ENCODE data around the gene MAPK11.

Gene MAPK11

DNA sequence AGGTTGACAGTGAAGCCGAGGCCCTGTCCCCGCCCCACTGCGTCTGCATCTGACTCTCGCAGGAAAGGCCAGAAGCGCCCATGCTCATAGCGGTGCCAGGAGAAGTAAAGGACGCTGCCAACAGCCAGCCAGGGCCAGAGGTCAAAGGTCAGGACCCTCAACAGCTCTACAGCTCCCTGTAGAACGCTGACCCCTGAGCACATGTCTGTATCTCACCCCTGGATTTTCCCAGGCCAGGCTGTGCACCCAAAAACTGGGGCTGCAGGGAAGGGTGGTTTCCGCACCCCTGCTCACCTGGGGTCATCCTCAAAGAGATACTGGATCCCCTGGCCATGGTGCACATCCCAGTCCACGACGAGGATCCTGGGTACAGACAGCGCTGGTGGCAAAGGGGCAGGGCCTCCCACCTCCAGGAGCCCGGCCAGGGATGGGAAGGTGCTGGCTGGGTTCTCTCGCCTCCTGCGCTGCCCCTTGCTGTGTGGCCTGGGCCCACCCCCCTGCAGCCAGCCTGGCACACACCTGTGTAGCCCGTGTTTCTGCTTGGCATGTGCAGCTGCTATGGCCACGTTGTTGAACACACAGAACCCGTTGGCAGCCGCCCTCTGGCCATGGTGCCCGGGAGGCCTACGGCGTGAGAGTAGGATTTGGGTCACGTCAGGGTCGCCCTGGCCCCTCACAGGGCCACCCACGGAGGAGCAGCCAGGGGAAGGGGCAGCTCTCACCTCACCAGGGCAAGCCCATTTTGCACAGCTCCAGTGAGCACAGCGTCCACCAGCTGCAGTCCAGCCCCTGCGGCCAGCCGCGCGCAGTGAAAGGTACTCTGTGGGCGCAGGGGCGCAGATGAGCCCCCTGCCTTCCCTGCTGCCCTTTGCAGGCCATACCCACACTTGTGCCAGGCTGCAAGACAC is 20.6 kb downstream of the MAPK11 start:
- DNase-seq (ENCODE audit: low read depth, low spot score), result no peak

DNA sequence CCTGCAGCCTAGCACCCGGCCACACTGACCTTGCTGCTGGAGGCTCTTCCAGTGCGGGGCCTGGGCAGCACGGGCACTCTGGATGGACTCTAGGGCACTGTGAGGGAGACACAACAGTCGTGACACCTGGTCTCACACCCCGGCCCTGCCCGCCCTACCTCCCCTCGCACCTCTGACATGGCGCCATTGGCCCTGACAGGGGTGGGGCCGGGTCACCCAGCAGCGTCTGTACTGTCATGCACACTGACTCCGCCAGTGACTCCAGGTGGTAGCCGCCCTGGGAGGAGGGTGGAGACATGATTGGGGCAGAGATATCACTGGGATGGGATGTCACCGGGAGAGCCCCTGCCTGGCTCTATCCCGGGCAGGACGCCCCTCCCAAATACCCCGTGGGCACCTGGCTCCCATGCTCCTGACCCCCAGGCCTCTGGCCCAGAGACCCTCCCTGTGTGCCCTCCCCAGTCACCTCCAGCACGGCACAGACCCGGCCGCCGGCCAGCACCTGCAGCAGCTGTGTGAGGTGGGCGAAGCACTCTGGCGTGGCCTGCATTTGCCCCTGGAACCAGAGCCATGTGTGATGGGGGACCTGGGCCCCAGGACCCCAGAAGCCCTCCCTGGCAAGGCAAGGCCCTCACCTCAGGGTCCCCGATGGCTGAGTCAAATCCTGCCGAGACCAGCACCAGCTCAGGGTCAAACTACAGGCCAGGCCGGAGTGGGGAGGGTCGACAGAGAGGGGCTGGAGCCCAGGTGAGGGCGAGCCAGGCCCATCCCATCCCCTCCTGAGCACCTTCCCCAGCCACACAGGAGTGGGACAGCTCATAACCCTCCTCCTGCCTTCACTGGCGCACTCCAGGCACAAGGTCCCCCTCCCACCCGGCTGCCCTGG is 21.7 kb downstream of the MAPK11 start:
- DNase-seq (ENCODE audit: low read depth, low spot score), result no peak

DNA sequence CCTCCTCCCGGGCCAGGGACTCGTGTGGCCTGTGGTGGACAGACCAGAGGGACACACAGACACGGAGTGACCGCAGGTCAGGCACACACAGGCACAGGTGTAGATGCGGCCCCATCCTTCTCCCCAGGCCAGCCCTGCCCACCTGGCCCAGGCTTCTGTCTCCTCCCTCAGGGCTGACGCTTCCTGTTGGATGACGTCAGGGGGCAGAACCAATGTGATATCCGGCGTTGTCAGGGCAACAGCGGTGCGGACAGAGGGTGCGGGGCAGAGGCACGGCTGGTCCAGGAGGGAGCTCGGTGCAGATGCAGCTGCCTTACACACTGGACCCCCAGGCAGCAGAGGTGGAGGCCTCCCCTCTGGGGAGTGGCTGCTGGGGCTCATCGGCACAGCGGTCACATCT is 22.4 kb downstream of the MAPK11 start:
- DNase-seq (ENCODE audit: low read depth, low spot score), result peak; percentile 74

DNA sequence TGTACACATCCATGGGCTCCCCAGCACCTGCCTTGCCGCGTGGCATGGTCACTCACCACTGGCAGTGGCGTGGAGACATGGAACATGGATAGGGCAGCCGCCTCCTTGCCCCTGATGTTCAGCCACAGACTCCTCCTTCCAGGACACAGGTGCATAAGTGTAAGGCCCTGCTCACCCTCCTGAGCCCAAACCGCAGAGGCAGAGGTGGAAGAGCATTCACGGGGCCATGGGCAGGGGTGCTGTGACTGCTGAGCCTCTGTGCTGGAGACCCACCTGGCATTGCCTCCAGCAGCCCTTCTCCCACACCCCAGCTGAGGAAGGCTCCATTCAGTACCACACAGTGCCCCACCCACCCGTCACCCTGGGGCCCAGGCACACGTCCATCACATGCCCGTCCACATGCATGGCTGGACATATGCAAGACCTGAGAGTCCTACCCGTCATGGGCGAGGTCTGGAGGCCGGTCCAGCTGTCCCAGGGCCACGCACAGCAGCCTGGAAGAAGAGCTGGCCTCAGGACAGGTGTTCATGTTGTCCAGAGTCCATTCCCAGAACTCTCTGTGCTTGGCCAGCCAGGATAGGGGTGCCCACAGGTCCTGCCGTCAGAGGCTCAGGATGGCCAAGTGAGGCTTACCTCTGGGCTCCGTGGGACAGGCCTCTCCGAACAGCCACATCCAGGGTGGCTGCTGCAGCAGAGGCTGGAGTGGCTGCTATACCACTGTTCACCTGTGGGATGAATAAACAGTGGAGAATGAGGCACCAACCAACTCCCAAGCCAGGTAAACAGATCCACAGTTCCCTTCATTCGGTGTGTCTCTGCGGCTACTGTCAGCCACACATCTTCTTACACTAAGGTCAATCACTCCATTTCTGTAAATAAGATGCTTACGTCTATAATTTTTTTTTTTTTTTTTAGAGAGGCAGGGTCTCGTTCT is 23.7 kb downstream of the MAPK11 start:
- no peak for DNase-seq (ENCODE audit: low read depth, low spot score)

DNA sequence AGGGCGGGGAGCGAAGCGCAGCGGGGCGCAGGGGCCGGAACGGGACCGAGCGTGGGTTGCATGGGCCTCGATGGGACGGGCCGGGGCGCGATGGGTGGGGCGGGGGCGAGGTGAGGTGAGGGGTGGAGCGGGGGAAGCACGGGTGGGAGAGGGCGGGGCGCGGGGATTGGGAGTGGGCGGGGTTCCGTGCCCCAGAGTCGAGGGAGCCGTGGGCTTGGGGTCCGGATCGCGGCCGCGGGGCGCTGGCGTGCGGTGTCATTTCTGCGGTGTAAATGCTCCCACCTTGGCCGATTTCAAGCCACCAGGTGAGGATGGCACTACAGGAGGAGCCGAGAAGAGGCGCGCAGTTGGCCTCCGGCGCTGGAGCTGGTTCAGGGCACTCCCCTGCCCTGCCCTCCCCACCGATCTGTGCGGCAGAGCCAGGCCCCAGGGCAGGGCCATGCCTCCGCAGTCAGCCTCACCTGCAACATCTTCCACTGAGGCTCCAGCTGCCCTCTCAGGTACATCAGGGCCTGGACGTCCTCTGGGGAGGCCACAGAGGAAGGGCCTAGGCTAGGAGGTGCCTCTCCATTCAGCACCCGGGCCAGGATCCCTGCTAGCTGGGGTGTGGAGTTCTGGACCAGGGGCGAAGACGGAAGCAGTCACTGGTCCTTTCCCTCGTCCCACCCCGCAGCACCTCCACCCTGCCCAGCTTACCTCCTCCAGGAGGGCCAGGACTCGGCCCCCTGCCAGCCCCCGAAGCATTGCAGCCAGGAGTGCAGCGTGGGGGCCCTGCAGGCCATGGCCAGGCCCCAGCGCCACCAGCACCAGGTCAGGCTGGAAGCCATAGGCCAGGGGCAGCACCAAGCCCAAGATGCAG is 24.7 kb downstream of the MAPK11 start:
- DNase-seq (ENCODE audit: low read depth, low spot score), result peak; percentile 16

DNA sequence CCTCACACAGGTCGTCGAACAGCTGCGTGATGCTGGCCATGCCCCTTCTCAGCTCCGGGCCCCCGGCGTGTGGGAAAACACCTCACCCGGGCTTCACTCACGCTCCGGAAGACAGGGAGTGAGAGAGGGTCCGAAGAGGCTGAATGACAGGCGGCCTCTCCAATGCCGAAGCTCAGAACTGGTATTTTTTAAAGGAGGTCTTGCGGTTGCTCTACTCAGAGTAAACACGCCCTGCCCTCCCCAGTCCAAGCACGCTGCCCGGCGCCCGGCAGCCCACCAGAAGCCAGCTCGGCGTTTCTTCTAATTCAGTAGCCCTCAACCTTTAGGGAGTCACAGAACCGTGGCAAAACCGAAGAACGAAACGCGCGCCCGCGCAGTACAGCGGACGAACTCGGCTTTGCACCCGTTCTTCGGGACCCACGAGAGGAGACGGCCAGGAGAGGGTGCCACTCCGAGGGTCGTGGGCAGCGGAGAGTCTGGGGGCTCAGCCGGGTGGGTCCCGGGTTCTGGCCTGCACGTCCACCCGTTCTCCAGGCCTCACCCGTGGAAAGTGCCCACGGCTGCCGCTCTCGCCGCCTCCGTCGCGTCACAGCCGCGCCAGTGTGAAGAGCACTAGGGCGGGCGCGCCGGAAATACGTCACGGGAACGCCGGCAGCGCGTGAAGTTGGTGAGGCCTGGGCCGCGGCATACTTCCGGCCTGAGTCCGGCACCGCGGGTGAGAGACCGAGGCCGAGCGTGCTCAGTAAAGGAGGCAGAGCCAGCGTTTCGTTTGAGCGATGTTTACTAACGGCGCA is 25.6 kb downstream of the MAPK11 start, which contains the start of gene TUBGCP6:
TUBGCP6 (minus strand) TSS at position 604 of the 794 bp plus-strand sequence; CDS start at position 40, 564 bp downstream.
- DNase-seq (ENCODE audit: low read depth, low spot score), result peak; percentile 98

DNA sequence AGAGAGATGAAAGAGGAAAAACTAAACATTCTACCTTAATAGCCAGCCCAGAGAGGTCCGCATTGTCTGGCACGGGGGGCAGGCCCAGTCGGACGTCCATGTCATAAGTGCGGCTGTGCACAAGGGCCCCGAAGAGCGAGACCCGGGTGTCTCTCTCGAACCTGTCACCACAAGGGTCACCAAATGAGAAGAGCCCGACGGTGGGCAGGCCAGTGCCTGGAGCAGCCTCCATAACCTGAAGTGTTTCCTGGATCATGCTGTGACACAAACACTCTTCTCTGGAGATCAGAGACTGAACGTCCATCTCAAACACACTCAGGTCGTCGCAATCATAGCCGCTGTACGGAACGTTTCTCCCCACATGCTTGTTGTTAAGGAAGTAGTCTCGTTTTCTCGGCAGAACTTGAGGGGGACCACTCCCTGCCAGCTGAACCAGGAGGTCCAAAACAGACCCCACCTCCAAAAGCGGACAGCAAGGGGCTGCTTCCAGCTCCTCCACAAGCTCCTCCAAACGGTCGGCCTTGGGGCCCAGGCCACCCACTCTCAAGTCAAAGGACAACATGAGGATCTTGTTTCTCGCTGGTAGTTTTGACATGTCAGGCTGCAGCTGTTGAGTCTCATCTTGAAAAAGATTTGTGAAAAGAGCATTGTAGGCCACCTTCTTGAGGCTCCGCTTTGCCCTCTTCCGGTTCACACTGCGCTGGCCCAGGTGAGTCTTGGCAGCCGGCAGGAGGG is 26.3 kb downstream of the MAPK11 start:
- DNase-seq (ENCODE audit: low read depth, low spot score), result no peak

DNA sequence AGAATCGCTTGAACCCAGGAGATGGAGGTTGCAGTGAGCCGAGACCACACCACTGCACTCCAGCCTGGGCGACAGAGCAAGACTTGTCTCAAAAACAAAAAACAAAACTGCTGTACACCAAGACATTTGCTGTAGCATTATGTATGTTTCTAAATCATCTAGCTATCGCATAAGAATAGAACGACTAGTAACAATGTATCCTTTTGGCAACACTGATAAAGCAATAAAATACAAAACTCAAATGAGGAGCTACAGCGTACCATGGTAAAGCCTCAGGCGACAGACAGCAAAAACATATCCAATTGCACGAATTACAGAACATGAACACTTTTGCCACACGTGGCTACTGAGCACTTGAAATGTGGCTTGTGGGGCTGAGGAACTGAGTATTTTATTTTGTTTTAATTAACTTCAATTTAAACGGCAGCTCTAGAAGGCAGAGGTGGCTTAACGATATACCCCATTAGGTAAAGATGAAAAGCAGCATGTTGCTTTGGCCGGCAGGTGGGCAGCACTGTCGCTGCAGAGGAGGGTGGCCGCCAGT is 27.7 kb downstream of the MAPK11 start:
- DNase-seq (ENCODE audit: low read depth, low spot score), result no peak

DNA sequence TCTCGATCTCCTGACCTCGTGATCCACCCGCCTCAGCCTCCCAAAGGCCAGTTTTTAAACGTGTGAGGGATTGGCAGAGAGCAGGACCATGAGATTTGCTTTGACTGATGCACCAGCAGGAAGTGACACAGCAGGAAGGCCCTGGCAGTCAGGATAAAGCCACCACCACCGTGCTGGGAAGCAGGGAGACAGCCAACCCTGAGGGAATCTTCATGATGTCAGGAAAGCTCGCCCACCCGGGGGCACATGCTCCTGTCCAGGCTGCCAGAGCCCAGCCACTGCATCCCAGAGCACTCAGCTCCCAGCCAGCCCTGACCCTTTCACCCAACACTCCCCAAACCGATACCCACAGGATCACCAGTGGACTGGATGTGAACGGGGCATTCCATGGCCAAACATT is 31.4 kb downstream of the MAPK11 start:
- DNase-seq (ENCODE audit: low read depth, low spot score), result no peak

DNA sequence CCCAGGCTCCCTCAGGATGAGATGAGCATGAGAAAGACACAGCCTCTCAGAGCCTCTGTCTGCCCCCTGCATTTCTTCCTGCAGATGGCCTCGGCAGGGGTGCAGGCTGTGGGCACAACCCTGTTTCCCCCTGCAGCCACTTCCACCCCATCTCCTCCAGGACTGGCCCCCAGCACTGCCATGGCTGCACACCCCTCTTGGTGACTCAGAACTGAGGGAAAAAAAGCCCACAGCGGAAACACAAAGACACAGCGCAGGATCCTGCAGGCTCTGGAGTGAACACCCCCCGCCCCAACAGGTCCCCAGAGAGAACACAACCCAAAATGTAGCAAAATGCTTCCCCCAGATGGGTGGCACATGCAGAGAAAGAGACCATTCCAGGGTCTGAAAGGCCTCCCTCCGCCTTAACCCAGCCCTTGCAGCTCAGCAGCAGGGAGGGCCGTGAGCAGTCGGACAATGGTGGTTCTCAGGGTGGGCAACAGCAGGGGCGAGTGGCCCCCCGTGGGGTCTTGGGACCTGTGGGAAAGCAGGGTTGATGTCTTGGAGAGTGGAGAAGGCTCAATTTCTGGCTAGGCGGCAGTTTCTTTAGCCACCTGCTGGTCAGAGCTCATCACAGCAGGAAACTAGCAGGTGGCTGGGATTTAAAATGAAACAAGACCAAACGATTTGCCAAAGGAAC is 33.3 kb downstream of the MAPK11 start:
- DNase-seq (ENCODE audit: low read depth, low spot score), result peak; percentile 45

DNA sequence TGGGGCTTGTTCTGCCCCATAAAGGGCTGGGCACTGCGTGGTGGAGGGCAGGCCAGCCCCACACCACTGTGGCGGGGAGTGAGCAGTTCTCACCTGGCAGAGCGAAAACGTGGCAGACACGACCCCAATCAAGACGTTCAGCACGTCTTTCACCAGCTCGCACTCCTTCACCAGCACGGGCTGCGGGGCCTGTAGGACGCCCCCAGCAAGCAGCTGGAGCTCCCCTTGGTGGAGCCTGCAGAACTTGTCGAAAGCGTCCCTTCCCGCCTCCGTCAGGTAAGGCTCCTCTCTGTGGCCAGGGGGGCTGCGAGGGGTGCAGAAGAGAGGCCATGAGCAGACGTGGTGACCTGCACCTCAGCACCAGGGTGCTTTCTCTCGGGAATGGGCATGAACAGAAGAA is 37.0 kb downstream of the MAPK11 start:
- no peak for DNase-seq (ENCODE audit: low read depth, low spot score)

DNA sequence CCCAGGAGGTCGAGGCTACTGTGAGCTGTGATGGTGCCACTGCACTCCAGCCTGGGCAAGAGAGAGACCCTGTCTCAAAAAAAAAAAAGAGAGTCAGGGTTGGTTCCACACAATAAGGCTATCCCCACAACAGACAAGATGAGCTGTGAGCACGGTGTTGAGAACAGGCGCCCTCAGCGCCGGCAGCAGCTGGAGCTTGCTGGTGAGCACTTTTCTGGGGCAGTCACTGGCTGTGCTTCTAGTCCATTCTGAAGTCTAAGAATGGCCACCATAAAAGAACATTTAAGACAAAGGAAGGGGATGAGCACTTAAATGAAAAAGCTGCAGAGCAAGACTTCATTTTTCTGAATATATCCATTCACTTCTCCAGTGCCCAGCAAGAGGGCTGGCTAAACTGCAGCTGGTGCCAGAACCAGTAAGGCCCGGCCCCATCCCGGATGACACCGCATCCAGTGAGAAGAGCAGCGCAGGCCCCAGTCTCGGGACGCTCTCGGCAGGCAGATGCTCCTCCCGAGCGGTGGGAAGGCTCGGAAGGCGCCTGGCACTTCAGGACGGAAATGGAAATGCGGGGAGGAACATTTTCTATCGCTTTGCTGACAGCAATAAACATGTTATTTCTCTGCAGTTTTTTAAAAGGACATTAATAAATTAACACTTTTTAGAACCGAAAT is 37.6 kb downstream of the MAPK11 start:
- DNase-seq (ENCODE audit: low read depth, low spot score), result no peak

DNA sequence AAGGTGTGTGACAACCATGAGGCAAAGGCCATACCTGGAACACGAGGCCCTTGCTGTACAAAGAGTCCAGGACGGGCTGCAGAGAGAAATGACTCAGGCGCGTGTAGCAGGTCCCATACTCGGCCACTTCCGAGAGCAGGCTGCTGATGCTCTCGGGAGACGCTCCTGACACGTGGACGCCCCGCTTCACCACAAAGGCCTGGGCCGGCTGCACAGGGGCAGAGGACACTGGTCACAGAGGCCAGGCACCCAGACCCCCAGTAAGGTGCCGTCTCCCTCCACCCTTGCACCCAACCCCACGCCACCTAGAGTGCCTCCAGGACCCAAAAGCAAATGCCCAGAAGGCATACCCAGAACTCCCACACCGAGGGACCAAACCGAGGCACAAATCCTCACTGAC is 40.8 kb downstream of the MAPK11 start:
- no peak for DNase-seq (ENCODE audit: low read depth, low spot score)

DNA sequence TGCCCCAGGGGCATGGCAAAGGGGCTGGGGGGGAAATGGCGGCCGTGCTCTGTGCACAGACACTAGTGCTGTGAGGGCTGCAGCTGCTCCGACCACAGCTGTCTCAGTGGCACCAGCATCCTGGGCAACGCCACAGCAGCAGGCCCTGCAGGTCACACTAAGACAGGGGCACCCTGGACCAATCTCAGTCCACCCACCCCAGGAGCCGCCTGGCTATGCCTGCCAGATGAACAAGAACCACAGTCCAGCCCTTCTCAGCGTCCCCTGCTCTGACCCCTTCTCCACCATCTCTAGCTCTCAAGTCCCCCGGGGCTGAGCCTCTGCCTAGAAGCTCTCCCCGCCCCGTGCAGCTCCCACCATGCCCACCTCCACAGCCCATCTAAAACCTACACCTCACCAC is 41.8 kb downstream of the MAPK11 start:
- no peak for DNase-seq (ENCODE audit: low read depth, low spot score)

DNA sequence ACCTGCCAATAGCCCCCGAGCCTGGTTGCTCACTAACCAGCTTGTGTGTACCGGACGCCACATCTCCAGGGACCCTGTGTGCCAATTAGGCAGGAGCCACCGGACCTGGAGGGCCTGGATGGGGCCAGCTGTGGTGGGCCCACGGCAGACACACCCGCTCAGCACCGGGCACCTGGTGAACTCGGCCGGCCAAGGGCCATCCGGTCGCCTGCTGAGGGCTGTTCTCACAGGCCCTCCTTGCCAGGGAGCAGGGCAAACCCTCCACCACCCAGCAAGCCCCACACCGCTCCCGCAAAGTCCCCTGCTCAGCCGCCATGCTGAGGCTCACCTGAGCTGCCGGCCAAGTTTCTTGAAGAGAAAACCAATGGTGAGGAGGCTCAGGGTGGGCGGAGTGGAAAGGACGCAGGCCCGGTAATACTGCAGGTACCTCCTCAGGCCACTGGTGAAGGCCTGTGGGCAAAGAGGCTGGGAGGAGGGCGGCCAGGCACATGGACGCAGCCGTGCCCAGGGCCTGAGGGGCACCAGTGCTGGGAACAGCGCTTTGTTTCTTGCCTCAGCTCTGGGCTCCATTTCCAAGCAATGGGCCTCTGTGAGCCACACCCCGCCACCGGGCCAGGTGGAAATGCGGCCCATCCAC is 42.5 kb downstream of the MAPK11 start:
- no peak for DNase-seq (ENCODE audit: low read depth, low spot score)

DNA sequence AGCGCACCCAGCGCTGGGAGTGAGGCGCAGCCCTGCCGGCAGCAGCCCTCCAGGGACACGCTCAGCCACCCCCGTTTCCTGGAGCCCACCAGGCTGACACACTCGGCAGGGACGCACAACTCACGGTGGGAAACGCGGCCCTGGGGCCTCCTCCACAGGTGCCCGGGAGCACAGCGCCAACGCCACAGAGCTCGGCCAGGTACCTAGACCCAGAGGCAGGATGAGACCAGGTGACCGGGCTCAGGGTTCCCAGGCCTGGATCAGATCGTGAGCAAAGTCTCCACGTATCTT is 43.4 kb downstream of the MAPK11 start:
- DNase-seq (ENCODE audit: low read depth, low spot score), result no peak

Measured in astrocyte of the hippocampus (primary cell).